OCI-LY1 (cell line): Measurements from ENCODE around the gene DOCK1.

Source experiments
- CTCF ChIP-seq: fragments of 200-600 bp; sonication (generic), shearing (Covaris generic); IDR thresholded peaks from 2 replicates; pipeline ENCODE4 v1.5.1; 2017; ENCODE audit warnings: mild to moderate bottlenecking, antibody characterized with exemption, low read length, moderate library complexity, mixed read lengths
- EZH2 ChIP-seq: fragments of 200-600 bp; sonication (generic), shearing (Covaris generic); IDR thresholded peaks from 2 replicates; pipeline ENCODE4 v1.8.0; 2017; ENCODE audit warnings: borderline replicate concordance, mixed run types, mild to moderate bottlenecking, antibody characterized with exemption, low read length, moderate library complexity, mixed read lengths

- no peak for TF ChIP-seq CTCF
- TF ChIP-seq EZH2, result no peak
Measured at GRCh38 chr10:127250031-127250430, 344.8 kb downstream of the DOCK1 start.
